Naive B cell (primary cell): ENCODE measurements around the gene SDC3. TPM values are rescaled to one million over a fixed set of nuclear protein-coding genes. Genes with fewer than 3 reads are reported as not detected.

Experiments
- ATAC-seq, 2 donors: fragments of 150-1000 bp; cut with Tn5 transposase; 2 replicates each; pipeline ENCODE4 v1.10.0; 2021; ENCODE audit warnings: low read depth in 2 of 2, mild to moderate bottlenecking in 2 of 2, moderate library complexity in 2 of 2
- DNase-seq: peaks from one replicate; pipeline ENCODE4 v3.0.0; 2022
- H3K27ac Mint-ChIP-seq, 6 donors: one replicate each; pipeline ENCODE4 v1.8.0; 2020 to 2022; ENCODE audit warnings: mild to moderate bottlenecking in 6 of 6, mixed read lengths in 6 of 6, moderate library complexity in 5 of 6, inconsistent platforms in 2 of 6
- H3K27me3 Mint-ChIP-seq, 3 donors: one replicate each; pipeline ENCODE4 v1.8.0; 2021 to 2022; ENCODE audit warnings: mixed read lengths in 3 of 3, mild to moderate bottlenecking in 1 of 3
- H3K36me3 Mint-ChIP-seq, 2 donors: one replicate each; pipeline ENCODE4 v1.8.0; 2020 to 2022; ENCODE audit warnings: mixed read lengths in 2 of 2, inconsistent platforms in 1 of 2, mild to moderate bottlenecking in 1 of 2
- H3K4me1 Mint-ChIP-seq, 3 donors: one replicate each; pipeline ENCODE4 v1.8.0; 2020 to 2022; ENCODE audit warnings: mixed read lengths in 3 of 3, inconsistent platforms in 1 of 3, mild to moderate bottlenecking in 1 of 3, moderate library complexity in 1 of 3
- H3K4me3 Mint-ChIP-seq, 8 donors: one replicate each; pipeline ENCODE4 v1.8.0; 2020 to 2022; ENCODE audit warnings: mild to moderate bottlenecking in 8 of 8, mixed read lengths in 8 of 8, moderate library complexity in 8 of 8, inconsistent platforms in 2 of 8
- H3K9me3 Mint-ChIP-seq, 7 donors: one replicate each; pipeline ENCODE4 v1.8.0; 2020 to 2022; ENCODE audit warnings: mixed read lengths in 7 of 7, mild to moderate bottlenecking in 5 of 7, inconsistent platforms in 2 of 7, moderate library complexity in 1 of 7
- polyA plus RNA-seq, 6 donors: library from polyadenylated mRNA; unstranded; fragments of 300-500 nt; fragmentation: Illumina TruSeq; gene quantifications; one replicate each; pipeline ENCODE4 v1.2.3, GENCODE V29; 2021; ENCODE audit warnings: low read depth in 6 of 6

Gene SDC3
- polyA plus RNA-seq, 6 donors from 2014 or later: 0.04 TPM; not detected in 5

DNA sequence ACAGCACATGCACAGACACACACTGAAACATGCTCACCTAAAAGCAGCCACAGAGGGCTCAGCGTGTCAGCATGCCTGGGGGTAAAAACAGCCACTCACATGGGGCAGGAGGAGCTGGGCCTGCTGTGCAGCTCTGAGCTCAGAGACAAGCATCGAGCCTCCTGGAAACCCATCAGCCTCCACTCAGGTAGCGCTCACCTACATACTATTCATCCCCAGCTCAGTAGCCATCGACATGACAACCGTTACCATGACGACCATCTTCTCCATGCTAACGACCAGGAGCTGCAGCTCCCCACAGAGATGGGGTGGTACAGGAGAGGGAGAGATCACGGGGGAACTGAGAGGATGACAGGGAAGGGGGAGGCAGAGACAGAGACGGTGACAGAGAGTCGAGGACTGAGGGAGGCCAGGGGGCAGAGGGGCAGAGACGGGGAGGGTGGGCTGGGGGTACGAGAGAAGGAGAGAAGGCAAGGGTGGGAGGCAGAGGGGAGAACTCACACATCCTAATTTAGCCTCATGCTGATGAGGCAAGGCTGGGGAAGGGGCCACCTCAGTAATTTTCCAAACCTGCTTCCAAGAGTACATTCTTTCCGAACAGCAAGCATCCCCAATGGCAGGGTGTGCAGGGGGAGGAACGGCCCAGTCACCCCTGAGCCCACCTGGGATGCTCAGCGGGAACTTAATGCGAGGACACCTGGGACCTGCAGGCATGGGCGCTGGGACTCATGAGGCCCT lies 28.4 kb downstream of the SDC3 start:
- peak overlapping the region in 2 of 6 donors; percentile 76 to 77 for H3K27ac Mint-ChIP-seq
- peaks cover 16 to 25% (median 18%) of the 10 kb centered on the region in 3 donors for H3K4me1 Mint-ChIP-seq
- ATAC-seq (no peak), DNase-seq (no peak)
- H3K4me3 Mint-ChIP-seq: no peak overlapping the region
- H3K36me3 Mint-ChIP-seq: peaks cover 0 to 8% of the 10 kb centered on the region in 2 donors
- H3K27me3 Mint-ChIP-seq: peaks cover 50 to 88% (median 86%) of the 10 kb centered on the region in 3 donors
- peaks cover 0 to 2% (median 0%) of the 10 kb centered on the region in 7 donors for H3K9me3 Mint-ChIP-seq

DNA sequence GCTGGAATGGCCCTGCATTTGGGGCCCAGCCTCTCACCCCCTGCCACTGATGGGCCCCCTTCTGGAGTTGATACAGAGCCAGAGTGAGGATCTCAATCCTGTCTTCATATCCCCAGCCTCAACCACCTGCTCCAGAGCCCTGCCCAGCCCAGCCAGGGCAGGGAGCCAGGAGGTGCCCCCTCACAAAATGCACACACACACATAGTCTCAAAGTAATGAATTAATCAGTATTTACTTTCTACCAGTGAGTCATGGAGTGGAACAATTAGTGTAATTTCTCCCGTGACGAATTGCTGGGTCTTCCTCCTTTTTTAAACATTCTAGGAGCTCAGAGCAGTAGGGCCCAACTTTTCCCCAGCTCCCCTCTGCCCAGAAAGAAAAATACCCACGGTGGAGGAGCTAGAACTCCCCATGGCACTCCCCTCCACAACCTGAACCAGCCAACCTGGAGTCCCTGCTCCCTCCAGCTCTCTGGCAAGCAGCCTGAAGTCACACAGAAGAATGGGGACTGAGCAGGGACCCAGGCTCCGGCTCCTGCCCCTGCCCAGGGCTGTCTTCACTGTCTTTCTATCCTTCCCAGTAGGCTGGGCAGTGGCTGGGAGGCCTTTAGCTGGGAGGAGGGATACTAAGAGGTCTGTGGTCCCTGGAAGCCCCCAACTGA lies 29.3 kb downstream of the SDC3 start:
- H3K9me3 Mint-ChIP-seq: peaks cover 0 to 5% (median 2%) of the 10 kb centered on the region in 7 donors
- H3K4me3 Mint-ChIP-seq: no peak overlapping the region
- peaks cover 50 to 91% (median 89%) of the 10 kb centered on the region in 3 donors for H3K27me3 Mint-ChIP-seq
- peak overlapping the region in 2 of 6 donors; percentile 57 to 77 for H3K27ac Mint-ChIP-seq
- H3K36me3 Mint-ChIP-seq: peaks cover 0 to 8% of the 10 kb centered on the region in 2 donors
- peaks cover 16 to 25% (median 18%) of the 10 kb centered on the region in 3 donors for H3K4me1 Mint-ChIP-seq
- DNase-seq (no peak), ATAC-seq (no peak)

DNA sequence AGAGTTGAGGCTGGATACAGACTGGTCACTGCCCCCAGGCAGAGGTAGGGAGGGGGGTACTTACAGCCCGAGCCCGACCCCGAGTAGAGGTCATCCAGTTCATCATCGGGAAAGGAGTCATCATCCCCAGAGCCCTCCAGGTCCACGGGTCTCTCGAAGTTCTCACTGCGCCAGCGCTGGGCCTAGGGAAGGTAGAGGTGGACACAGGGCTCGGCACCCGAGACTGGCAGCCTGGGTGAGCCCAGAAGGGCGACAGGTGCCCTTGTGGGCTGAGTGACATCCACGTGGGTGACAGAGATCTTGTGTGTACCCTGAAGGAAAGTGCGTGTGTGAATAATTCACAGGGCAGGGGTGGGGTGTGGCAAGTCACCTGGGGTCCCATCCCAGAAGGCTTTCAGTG lies 30.0 kb downstream of the SDC3 start:
- H3K9me3 Mint-ChIP-seq: peaks cover 0 to 10% (median 7%) of the 10 kb centered on the region in 7 donors
- peaks cover 53 to 94% (median 93%) of the 10 kb centered on the region in 3 donors for H3K27me3 Mint-ChIP-seq
- no peak overlapping the region for H3K4me3 Mint-ChIP-seq
- H3K4me1 Mint-ChIP-seq: peaks cover 16 to 25% (median 18%) of the 10 kb centered on the region in 3 donors
- peak overlapping the region in 1 of 6 donors; percentile 33 for H3K27ac Mint-ChIP-seq
- H3K36me3 Mint-ChIP-seq: peaks cover 0 to 14% of the 10 kb centered on the region in 2 donors
- no peak for ATAC-seq
- DNase-seq: no peak

DNA sequence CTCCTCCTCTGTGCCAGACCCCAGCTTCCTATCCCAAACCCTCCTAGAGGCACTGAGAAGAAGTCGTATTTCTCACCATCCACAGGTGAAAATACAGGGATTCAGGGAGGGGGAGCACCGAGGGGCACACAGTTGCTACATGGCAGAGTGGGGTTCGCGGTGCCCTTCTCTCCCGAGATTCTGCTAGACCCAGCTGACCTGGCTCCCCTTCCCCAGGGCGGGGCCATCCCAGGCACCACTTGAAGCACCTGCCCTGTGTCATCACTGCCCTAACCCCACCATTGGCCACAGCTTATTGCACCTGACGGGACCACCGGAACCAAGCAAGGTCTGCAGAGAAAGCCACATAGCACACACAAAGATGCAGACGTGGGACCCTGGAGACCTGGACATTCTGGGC lies 30.5 kb downstream of the SDC3 start:
- peaks cover 0 to 16% (median 12%) of the 10 kb centered on the region in 7 donors for H3K9me3 Mint-ChIP-seq
- H3K4me3 Mint-ChIP-seq: no peak overlapping the region
- DNase-seq: no peak
- peak overlapping the region in 2 of 6 donors; percentile 20 to 32 for H3K27ac Mint-ChIP-seq
- peaks cover 16 to 25% (median 18%) of the 10 kb centered on the region in 3 donors for H3K4me1 Mint-ChIP-seq
- H3K36me3 Mint-ChIP-seq: peaks cover 0 to 20% of the 10 kb centered on the region in 2 donors
- no peak for ATAC-seq
- H3K27me3 Mint-ChIP-seq: peaks cover 51 to 95% (median 94%) of the 10 kb centered on the region in 3 donors

DNA sequence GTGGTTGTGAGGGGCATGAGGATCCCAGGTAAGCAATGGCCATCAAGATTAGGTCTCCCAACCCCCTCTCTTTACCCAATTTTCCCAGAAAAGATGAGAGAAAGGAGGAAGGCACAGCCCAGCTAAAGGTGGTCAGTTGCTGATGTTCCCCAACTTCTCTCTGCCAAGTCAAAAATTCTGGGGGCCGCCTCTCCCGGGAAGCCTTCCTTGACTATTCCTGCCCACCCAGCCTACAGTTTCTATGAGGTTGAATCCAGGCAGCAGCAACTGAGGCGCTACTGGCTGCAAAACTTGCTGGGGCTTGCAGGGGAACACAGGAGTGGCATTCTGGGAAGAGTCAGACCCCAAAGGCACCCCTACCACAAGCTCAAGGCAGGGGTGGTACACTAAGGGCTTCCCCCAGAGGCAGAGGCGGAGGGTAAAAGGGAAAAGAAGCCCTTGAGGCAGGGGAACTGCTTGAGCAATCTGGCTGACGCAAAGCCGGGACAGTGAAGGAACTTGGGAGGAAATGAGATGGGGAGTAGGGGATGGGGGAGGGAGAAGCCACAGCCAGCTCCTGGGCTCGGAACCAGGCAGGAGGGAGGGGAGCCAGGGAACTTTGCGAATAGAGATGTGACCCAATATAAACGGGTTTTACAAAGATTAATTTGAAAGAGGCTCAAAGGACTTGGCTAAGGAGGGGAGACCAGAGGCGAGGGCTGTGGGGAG lies 31.2 kb downstream of the SDC3 start:
- ATAC-seq (no peak), DNase-seq (no peak)
- peaks cover 49 to 92% (median 89%) of the 10 kb centered on the region in 3 donors for H3K27me3 Mint-ChIP-seq
- H3K4me1 Mint-ChIP-seq: peaks cover 16 to 25% (median 18%) of the 10 kb centered on the region in 3 donors
- no peak overlapping the region for H3K4me3 Mint-ChIP-seq
- H3K27ac Mint-ChIP-seq: peak overlapping the region in 1 of 6 donors; percentile 32
- peaks cover 3 to 26% of the 10 kb centered on the region in 2 donors for H3K36me3 Mint-ChIP-seq
- H3K9me3 Mint-ChIP-seq: peaks cover 1 to 22% (median 17%) of the 10 kb centered on the region in 7 donors

DNA sequence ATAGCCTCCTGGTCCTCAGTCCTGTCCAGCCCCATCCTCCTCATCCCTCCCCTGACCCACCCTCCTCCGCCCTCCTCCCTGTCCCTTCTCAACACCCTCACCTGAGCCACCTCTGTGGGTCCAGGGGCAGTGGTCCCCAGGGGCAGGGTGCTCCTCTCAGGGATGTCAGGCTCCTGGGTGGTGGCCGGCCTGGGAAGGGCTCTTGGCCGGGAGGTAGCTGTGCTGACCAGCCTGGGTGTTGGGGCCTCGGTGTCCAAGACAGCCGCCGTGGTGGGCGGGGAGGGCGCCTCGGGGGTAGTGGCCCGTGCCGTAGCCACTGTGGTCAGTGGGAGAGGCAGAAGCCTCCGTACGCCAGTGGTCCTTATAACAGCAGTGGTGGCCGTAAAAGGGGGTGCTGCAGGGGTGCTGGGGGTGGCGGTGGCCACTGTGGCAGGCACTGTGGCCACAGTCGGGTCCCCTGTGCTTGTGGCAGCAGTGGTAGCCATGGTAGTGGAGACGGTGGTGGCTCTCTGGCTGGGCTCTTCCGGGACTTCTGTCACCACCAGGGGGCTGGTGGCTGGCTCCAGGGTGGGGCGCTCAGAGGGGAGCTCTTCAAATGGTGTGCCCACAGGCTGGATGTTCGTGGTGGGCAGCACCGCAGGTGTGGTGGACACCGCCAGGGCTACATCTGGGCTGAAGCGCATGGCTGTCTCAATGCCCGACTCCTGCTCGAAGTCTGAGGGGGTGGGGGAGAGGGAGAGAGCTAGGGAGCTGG lies 31.9 kb downstream of the SDC3 start:
- no peak for ATAC-seq
- Mint-ChIP-seq H3K4me3 (no peak overlapping the region), H3K27me3 (peaks cover 50 to 90% (median 82%) of the 10 kb centered on the region in 3 donors), H3K36me3 (peaks cover 7 to 33% of the 10 kb centered on the region in 2 donors), H3K27ac (no peak overlapping the region), H3K9me3 (peaks cover 6 to 29% (median 23%) of the 10 kb centered on the region in 7 donors), H3K4me1 (peaks cover 11 to 19% (median 13%) of the 10 kb centered on the region in 3 donors)
- no peak for DNase-seq

DNA sequence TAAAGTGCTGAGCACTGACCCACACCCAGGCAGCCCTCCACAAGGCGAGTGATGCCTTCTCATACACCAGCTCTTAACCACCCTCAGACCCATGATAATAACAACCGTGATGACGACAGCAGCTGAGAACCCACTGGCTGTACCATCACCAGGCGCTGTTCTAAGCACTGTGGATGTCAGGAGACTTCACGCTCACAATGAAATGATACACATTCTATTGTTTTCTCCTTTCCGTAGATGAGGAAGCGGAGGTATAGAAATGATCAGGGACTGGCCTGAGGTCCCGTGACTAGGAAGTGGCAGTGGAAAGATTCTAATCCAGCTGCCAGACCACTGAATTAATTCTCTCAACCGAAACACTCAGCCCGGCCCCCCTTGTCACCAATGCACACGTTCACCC lies 32.6 kb downstream of the SDC3 start:
- H3K27me3 Mint-ChIP-seq: peaks cover 45 to 89% (median 75%) of the 10 kb centered on the region in 3 donors
- H3K27ac Mint-ChIP-seq: no peak overlapping the region
- H3K36me3 Mint-ChIP-seq: peaks cover 7 to 33% of the 10 kb centered on the region in 2 donors
- H3K4me3 Mint-ChIP-seq: no peak overlapping the region
- DNase-seq (no peak), ATAC-seq (no peak)
- peaks cover 4 to 15% (median 6%) of the 10 kb centered on the region in 3 donors for H3K4me1 Mint-ChIP-seq
- H3K9me3 Mint-ChIP-seq: peaks cover 6 to 30% (median 23%) of the 10 kb centered on the region in 7 donors

DNA sequence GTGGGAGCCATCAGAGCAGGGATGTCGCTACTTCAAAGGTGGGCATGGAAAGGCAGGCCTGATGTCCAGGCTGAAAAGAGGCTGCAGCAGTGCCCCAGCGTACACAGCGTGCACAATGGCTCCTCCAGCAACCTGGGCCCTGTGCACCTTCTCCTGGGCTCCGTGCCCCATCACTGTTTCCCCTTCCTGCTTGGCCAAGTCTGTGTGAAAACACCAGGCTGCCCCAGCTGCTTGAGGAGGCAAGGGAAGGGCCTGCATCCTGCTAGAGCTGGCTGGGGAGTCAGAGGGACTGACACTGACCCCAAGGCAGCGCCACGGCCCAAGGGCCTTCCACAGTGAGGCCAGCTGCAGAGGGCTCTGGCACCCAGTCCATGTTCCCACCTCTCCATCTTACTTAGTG lies 33.4 kb downstream of the SDC3 start:
- DNase-seq (no peak), ATAC-seq (no peak)
- Mint-ChIP-seq H3K36me3 (peaks cover 7 to 33% of the 10 kb centered on the region in 2 donors), H3K4me1 (peaks cover 0 to 12% (median 4%) of the 10 kb centered on the region in 3 donors), H3K4me3 (no peak overlapping the region), H3K9me3 (peaks cover 6 to 30% (median 23%) of the 10 kb centered on the region in 7 donors), H3K27ac (peak overlapping the region in 1 of 6 donors; percentile 24), H3K27me3 (peaks cover 43 to 84% (median 68%) of the 10 kb centered on the region in 3 donors)

DNA sequence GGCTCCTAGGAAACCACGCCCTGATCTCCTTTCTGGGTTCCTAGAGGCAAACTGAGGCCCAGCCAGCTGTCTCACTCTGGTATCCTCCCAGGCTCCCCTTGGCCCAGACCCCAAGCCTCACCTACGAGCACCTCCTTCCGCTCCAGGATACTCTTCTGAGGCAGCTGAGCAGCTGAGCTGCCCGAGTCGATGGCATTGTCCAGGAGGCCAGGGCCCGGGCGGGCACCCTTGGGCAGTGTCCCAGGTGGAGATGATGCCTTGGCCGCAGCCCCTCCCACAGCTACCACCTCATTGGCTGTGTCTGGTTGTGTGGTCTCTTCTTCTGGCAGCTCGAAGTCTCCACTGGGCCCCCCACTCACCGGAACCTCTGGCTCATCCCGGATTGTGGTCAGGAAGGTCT lies 34.4 kb downstream of the SDC3 start:
- Mint-ChIP-seq H3K4me3 (no peak overlapping the region), H3K27me3 (peaks cover 37 to 81% (median 65%) of the 10 kb centered on the region in 3 donors), H3K4me1 (peaks cover 0 to 3% (median 0%) of the 10 kb centered on the region in 3 donors), H3K9me3 (peaks cover 6 to 30% (median 23%) of the 10 kb centered on the region in 7 donors), H3K27ac (no peak overlapping the region), H3K36me3 (peaks cover 7 to 33% of the 10 kb centered on the region in 2 donors)
- DNase-seq (no peak), ATAC-seq (no peak)

DNA sequence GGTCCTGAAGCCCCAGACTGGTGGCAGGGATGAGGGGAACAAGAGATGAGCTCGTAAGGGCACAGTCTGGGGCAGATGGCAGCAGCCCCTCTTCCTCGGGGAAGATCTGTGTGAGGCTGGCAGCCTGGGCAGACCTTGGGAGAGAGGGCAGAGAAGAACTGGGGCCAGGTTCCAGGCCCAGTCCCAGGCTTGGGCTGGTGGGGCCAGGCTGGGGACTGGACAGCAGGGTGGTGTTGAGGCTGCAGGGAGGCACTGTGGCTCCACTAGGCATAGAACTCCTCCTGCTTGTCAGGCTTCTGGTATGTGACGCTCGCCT lies 35.7 kb downstream of the SDC3 start:
- ATAC-seq (no peak), DNase-seq (no peak)
- peaks cover 7 to 33% of the 10 kb centered on the region in 2 donors for H3K36me3 Mint-ChIP-seq
- H3K4me3 Mint-ChIP-seq: no peak overlapping the region
- peaks cover 0 to 3% (median 0%) of the 10 kb centered on the region in 3 donors for H3K4me1 Mint-ChIP-seq
- H3K9me3 Mint-ChIP-seq: peaks cover 6 to 30% (median 23%) of the 10 kb centered on the region in 7 donors
- H3K27me3 Mint-ChIP-seq: peaks cover 25 to 70% (median 57%) of the 10 kb centered on the region in 3 donors
- peak overlapping the region in 1 of 6 donors; percentile 60 for H3K27ac Mint-ChIP-seq

DNA sequence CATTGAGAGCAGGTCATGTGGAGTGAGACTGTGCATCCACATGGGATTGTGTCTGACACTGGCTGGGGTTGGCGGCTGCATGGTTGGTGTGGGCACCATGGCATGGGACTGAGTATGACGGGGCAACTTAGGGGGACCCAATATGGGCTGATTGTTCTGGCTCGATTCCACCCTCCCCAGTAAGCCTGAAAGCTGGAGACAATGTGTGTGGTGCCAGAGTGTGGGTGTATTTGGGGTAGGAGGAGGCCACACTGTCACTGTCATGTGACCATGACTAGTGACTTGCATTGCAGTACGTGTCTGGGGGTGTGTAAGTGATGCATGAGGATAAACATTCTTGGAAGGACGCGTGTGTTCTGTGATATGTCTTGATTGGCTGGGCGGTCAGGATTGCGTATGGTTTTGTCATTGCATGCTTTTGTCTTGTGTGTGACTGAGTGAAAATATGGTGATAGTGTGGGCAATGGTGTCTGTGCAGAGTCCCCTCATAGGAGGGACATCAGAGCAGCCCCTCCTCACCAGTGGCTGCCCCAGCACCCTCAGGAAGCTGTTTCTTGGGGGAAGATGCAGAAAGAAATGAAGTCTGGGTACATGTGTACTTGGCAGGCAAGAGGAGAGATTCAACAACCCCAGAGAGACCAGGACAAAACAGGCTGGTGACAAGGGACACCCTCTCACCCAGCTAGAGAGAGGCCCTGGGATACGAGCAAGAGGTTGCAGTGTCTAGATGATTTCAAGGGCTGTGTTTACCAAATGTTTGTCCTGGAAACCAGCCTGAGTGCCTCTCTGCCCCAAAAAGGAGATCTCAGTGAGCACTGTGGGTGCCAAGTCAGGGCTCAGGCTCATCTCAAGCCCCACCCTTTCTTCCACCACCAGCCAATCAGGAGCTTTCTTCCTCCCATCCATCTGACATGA lies 36.3 kb downstream of the SDC3 start:
- peaks cover 22 to 64% (median 54%) of the 10 kb centered on the region in 3 donors for H3K27me3 Mint-ChIP-seq

More for the DNA sequence above, 36.3 kb downstream of the SDC3 start:
- ATAC-seq (no peak), DNase-seq (no peak)
- peaks cover 6 to 30% (median 23%) of the 10 kb centered on the region in 7 donors for H3K9me3 Mint-ChIP-seq
- H3K27ac Mint-ChIP-seq: peak overlapping the region in 1 of 6 donors; percentile 5
- H3K36me3 Mint-ChIP-seq: peaks cover 7 to 33% of the 10 kb centered on the region in 2 donors
- H3K4me3 Mint-ChIP-seq: peak overlapping the region in 2 of 8 donors; percentile 8 to 65
- H3K4me1 Mint-ChIP-seq: peaks cover 0 to 3% (median 0%) of the 10 kb centered on the region in 3 donors
